ENCODE data around the gene XPNPEP2. TPM values are rescaled to one million over a fixed set of nuclear protein-coding genes. Genes with fewer than 3 reads are reported as not detected.
A peak's percentile ranks its signal among the peaks of the same experiment; 100 is the strongest.

Gene XPNPEP2
- total RNA-seq, 4 donors from 2014 or later, result 2.9 to 4.6 (median 3.9) TPM

GRCh38 chrX:129700536-129700935 lies 38.2 kb upstream of the XPNPEP2 start:
- DNase-seq, result no peak
- intact Hi-C loops (cut with DNase I; ENCODE audit: low total_unique reads), result no loop called here
- Histone ChIP-seq H3K9me3 (no peaks in the 10 kb centered on the region), H3K36me3 (no peaks in the 10 kb centered on the region), H3K4me1 (no peaks in the 10 kb centered on the region), H3K27ac (no peak overlapping the region), H3K27me3 (no peaks in the 10 kb centered on the region), H3K4me3 (no peak overlapping the region)
- TF ChIP-seq POLR2A (IDR thresholded peaks at IDR 0.05), result no peak
- TF ChIP-seq, protein P1, sequence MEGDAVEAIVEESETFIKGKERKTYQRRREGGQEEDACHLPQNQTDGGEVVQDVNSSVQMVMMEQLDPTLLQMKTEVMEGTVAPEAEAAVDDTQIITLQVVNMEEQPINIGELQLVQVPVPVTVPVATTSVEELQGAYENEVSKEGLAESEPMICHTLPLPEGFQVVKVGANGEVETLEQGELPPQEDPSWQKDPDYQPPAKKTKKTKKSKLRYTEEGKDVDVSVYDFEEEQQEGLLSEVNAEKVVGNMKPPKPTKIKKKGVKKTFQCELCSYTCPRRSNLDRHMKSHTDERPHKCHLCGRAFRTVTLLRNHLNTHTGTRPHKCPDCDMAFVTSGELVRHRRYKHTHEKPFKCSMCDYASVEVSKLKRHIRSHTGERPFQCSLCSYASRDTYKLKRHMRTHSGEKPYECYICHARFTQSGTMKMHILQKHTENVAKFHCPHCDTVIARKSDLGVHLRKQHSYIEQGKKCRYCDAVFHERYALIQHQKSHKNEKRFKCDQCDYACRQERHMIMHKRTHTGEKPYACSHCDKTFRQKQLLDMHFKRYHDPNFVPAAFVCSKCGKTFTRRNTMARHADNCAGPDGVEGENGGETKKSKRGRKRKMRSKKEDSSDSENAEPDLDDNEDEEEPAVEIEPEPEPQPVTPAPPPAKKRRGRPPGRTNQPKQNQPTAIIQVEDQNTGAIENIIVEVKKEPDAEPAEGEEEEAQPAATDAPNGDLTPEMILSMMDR (IDR thresholded peaks at IDR 0.05), result no peak

- DNase-seq, result peak; percentile 75 to 83
- H3K4me3 ChIP-seq, result no peak overlapping the region
- intact Hi-C loops (cut with DNase I; ENCODE audit: low total_unique reads), result no loop called here
- H3K9me3 ChIP-seq, result no peaks in the 10 kb centered on the region
- H3K27me3 ChIP-seq, result no peaks in the 10 kb centered on the region
- no peak for TF ChIP-seq POLR2A (IDR thresholded peaks at IDR 0.05)
- TF ChIP-seq, protein P1 (IDR thresholded peaks at IDR 0.05), result no peak
- no peaks in the 10 kb centered on the region for H3K4me1 ChIP-seq
- no peaks in the 10 kb centered on the region for H3K36me3 ChIP-seq
- peak overlapping the region in 1 of 2 donors; percentile 47 for H3K27ac ChIP-seq
These were observed 37.1 kb upstream of the XPNPEP2 start for GRCh38 chrX:129701624-129702069.

DNA sequence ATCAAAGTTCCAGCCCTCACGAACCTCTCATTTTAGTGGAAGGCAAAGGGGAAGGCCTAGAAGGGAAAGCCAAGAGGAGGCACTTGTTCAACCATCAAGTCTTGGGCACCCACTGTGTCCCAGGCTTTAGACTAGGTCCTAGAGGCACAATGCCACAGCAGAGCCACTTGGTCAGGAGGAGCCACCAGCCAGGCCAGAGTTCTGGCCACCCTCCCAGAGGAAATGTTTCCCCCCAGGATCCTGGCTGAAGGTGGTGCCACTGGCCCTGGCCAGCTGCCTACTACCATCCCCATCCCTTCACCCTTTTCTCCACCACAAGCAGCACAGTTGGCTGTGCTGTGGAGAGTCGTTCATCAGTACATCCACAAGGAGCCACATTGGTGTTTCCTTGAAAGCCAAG lies 34.3 kb upstream of the XPNPEP2 start:
- no peak overlapping the region for H3K27ac ChIP-seq
- H3K9me3 ChIP-seq, result peaks cover 0 to 3% of the 10 kb centered on the region in 2 donors
- H3K36me3 ChIP-seq, result no peaks in the 10 kb centered on the region
- intact Hi-C loops (cut with DNase I; ENCODE audit: low total_unique reads), result no loop called here
- no peaks in the 10 kb centered on the region for H3K27me3 ChIP-seq
- DNase-seq, result no peak
- no peaks in the 10 kb centered on the region for H3K4me1 ChIP-seq
- no peak overlapping the region for H3K4me3 ChIP-seq
- TF ChIP-seq, protein P1 (IDR thresholded peaks at IDR 0.05), result no peak
- TF ChIP-seq POLR2A (IDR thresholded peaks at IDR 0.05), result no peak

- intact Hi-C loops (cut with DNase I; ENCODE audit: low total_unique reads), result no loop called here
- no peak overlapping the region for H3K27ac ChIP-seq
These were observed 33.3 kb upstream of the XPNPEP2 start for GRCh38 chrX:129705377-129705925.

DNA sequence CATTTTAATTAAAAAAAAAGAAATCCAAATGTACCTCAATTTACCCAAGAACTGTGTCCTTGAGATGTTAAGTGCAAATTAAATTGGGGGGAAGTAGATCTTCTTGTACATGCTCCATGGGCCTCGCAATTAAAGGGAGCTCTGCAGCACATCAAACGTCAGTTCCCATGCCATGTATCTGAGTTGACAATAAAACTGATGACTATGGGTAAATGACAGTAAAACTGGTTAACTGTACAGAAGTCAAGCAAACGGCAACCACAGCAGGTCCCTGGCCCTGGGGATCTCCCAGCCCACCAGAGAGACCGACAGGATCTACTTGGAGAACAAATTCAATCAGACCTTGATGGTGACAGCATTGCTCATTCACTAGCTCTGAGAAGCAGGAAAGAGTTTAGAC lies 32.8 kb upstream of the XPNPEP2 start:
- intact Hi-C loops (cut with DNase I; ENCODE audit: low total_unique reads), result no loop called here
- H3K4me1 ChIP-seq, result no peaks in the 10 kb centered on the region
- no peak overlapping the region for H3K27ac ChIP-seq
- DNase-seq, result no peak
- no peak overlapping the region for H3K4me3 ChIP-seq
- H3K36me3 ChIP-seq, result no peaks in the 10 kb centered on the region
- no peaks in the 10 kb centered on the region for H3K27me3 ChIP-seq
- H3K9me3 ChIP-seq, result peaks cover 0 to 3% of the 10 kb centered on the region in 2 donors
- TF ChIP-seq POLR2A (IDR thresholded peaks at IDR 0.05), result no peak
- TF ChIP-seq, protein P1 (IDR thresholded peaks at IDR 0.05), result no peak

More at GRCh38 chrX:129705377-129705925, 33.3 kb upstream of the XPNPEP2 start:
- peaks cover 0 to 3% of the 10 kb centered on the region in 2 donors for H3K9me3 ChIP-seq
- no peak for TF ChIP-seq POLR2A (IDR thresholded peaks at IDR 0.05)
- TF ChIP-seq, protein P1 (IDR thresholded peaks at IDR 0.05), result no peak
- H3K36me3 ChIP-seq, result no peaks in the 10 kb centered on the region
- H3K27me3 ChIP-seq, result no peaks in the 10 kb centered on the region
- no peaks in the 10 kb centered on the region for H3K4me1 ChIP-seq
- H3K4me3 ChIP-seq, result no peak overlapping the region
- no peak for DNase-seq

Data from uterus (tissue), 4 donors.